Osteoblast (primary cell): ENCODE measurements around the gene KIFAP3. TPM values are rescaled to one million over a fixed set of nuclear protein-coding genes. Genes with fewer than 3 reads are reported as not detected.
"Not testable (repeated sequence)": the region's sequence is repeated elsewhere in the genome, so short reads cannot be mapped to it uniquely, and the experiment has no call there.

Source experiments
- DNase-seq: peaks from one replicate; pipeline ENCODE4 v3.0.0; 2011; ENCODE audit warnings: low spot score, mixed read lengths; ENCODE audit not compliant: insufficient read length; ENCODE audit errors: missing footprints
- H2AFZ ChIP-seq: 2 replicates; pipeline ENCODE4 v1.6.0; 2011; ENCODE audit warnings: mild to moderate bottlenecking, low read length
- H3K27ac ChIP-seq: 2 replicates; pipeline ENCODE4 v1.5.1; 2011; ENCODE audit warnings: mild to moderate bottlenecking, low read depth, low read length, moderate library complexity
- H3K27me3 ChIP-seq: 2 replicates; pipeline ENCODE4 v1.6.0; 2012; ENCODE audit warnings: mild to moderate bottlenecking, control low read depth, inconsistent platforms, low read length, moderate library complexity; ENCODE audit not compliant: insufficient read depth
- H3K36me3 ChIP-seq: 2 replicates; pipeline ENCODE4 v1.5.1; 2011; ENCODE audit warnings: mild to moderate bottlenecking, low read length, control low read depth, moderate library complexity; ENCODE audit not compliant: insufficient read depth
- H3K4me1 ChIP-seq: 2 replicates; pipeline ENCODE4 v1.5.1; 2011; ENCODE audit warnings: mild to moderate bottlenecking, low read length, control low read depth, moderate library complexity; ENCODE audit not compliant: insufficient read depth
- H3K4me2 ChIP-seq: 2 replicates; pipeline ENCODE4 v1.6.0; 2011; ENCODE audit warnings: mild to moderate bottlenecking, low read length; ENCODE audit not compliant: insufficient read depth
- H3K4me3 ChIP-seq: fragments of 200-600 bp; sonication (generic); 3 replicates; pipeline ENCODE4 v1.5.1; 2012; ENCODE audit warnings: mild to moderate bottlenecking, low read length, inconsistent platforms; ENCODE audit not compliant: insufficient read depth
- H3K79me2 ChIP-seq: 2 replicates; pipeline ENCODE4 v1.6.0; 2012; ENCODE audit warnings: mild to moderate bottlenecking, low read length, control low read depth, inconsistent platforms; ENCODE audit not compliant: insufficient read depth
- H3K9me3 ChIP-seq: 2 replicates; pipeline ENCODE4 v1.5.1; 2011; ENCODE audit warnings: low read depth, low read length, control low read depth
- H4K20me1 ChIP-seq: 2 replicates; pipeline ENCODE4 v1.6.0; 2012; ENCODE audit warnings: mild to moderate bottlenecking, low read length, control low read depth; ENCODE audit not compliant: insufficient read depth
- small RNA-seq: library from RNA; depleted of rRNA; stranded (forward); fragments of <200 nt; gene quantifications from one replicate; pipeline ENCODE3, GENCODE V24; 2012
- total RNA-seq: library from RNA; depleted of rRNA; stranded (reverse); fragments of >200 nt; gene quantifications from 2 replicates; pipeline ENCODE4 v1.2.3, GENCODE V29; 2012
- TF ChIP-seq, protein P1 (sequence below): IDR thresholded peaks from 2 replicates; pipeline ENCODE4 v1.5.1; 2011; ENCODE audit warnings: mild to moderate bottlenecking, low read depth, low read length, moderate library complexity; ENCODE audit errors: extremely low read depth

KIFAP3 gene
- total RNA-seq, 1 donor, result 44.9 TPM

DNA sequence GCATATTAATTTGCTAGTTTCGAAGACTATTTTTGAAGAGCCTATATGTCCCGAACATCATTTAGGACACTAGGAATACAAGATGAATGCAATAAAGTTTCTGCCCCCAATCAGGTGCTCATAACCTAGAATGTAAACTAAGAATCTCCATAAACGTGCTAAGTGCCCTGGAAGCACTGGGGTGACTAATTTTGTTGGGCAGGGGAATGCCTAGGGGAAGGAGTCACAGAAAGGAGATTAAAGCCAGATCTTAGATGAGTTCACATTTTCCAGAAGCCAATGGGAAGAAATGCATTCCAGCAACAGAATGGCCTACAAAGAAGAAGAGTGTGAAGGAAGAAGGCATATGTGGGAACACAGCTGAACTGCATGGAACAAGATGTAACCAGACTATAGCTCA is 200.3 kb downstream of the KIFAP3 start:
- Histone ChIP-seq H3K36me3 (peaks cover 37% of the 10 kb centered on the region), H3K27me3 (no peaks in the 10 kb centered on the region), H4K20me1 (no peaks in the 10 kb centered on the region), H3K27ac (peak overlapping the region; percentile 74), H3K4me3 (no peak overlapping the region), H3K4me1 (peaks cover 20% of the 10 kb centered on the region), H2AFZ (no peak overlapping the region), H3K9me3 (no peaks in the 10 kb centered on the region), H3K4me2 (no peak overlapping the region), H3K79me2 (peaks cover 5% of the 10 kb centered on the region)
- DNase-seq, result peak; percentile 93
- TF ChIP-seq, protein P1, sequence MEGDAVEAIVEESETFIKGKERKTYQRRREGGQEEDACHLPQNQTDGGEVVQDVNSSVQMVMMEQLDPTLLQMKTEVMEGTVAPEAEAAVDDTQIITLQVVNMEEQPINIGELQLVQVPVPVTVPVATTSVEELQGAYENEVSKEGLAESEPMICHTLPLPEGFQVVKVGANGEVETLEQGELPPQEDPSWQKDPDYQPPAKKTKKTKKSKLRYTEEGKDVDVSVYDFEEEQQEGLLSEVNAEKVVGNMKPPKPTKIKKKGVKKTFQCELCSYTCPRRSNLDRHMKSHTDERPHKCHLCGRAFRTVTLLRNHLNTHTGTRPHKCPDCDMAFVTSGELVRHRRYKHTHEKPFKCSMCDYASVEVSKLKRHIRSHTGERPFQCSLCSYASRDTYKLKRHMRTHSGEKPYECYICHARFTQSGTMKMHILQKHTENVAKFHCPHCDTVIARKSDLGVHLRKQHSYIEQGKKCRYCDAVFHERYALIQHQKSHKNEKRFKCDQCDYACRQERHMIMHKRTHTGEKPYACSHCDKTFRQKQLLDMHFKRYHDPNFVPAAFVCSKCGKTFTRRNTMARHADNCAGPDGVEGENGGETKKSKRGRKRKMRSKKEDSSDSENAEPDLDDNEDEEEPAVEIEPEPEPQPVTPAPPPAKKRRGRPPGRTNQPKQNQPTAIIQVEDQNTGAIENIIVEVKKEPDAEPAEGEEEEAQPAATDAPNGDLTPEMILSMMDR, result no peak

DNA sequence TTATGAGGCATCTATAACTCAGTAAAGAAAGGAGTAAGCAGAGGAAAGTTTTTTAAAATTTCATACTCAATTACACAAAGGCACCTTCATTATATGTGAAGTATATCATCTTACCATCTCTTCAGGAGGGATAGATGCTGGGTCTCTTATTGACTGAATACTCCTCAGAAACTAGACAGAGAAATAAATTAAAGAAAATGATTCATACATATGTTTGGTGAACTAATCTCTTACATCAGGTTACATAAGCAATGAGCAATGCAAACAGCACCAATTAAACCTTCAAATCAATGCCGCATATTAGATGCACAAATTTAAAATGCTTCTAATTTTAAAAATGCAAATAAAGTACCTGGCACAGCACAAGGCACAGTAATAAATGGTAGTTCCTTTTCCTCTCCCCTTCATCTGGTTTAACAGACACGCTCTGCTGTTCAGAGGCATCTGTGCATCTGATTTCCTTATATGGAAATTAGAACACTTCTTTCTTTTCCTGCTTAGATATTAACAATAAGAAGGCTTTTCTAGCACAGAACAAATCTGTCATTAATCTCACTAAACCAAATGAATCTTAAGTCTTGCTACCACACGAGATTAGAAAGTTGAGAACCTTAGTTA is 200.8 kb downstream of the KIFAP3 start:
- TF ChIP-seq, protein P1, result no peak
- Histone ChIP-seq H3K79me2 (peaks cover 2% of the 10 kb centered on the region), H3K4me2 (no peak overlapping the region)

DNA sequence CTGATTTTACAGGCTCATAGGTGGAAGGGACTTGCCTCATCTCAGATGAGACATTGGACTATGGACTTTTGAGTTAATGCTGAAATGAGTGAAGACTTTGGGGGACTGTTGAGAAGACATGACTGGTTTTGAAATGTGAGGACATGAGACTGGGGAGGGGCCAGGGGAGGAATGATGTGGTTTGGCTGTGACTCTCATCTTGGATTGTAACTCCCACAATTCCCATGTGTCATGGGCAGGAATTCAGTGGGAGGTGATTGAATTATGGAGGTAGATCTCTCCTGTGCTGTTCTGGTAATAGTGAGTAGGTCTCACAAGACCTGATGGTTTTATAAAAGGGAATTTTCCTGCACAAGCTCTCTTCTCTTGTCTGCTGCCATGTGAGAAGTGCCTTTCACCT is 201.6 kb downstream of the KIFAP3 start:
- H3K9me3 ChIP-seq, result no peaks in the 10 kb centered on the region
- H3K4me1 ChIP-seq, result peaks cover 20% of the 10 kb centered on the region
- no peak overlapping the region for H3K4me3 ChIP-seq
- DNase-seq, result no peak
- H3K79me2 ChIP-seq, result peaks cover under 1% of the 10 kb centered on the region
- peak overlapping the region; percentile 74 for H3K27ac ChIP-seq
- TF ChIP-seq, protein P1, result no peak
- H4K20me1 ChIP-seq, result no peaks in the 10 kb centered on the region
- no peak overlapping the region for H2AFZ ChIP-seq
- H3K4me2 ChIP-seq, result no peak overlapping the region
- H3K36me3 ChIP-seq, result peaks cover 48% of the 10 kb centered on the region
- no peaks in the 10 kb centered on the region for H3K27me3 ChIP-seq

More for the DNA sequence above, 200.8 kb downstream of the KIFAP3 start:
- H3K4me1 ChIP-seq, result peaks cover 20% of the 10 kb centered on the region
- H2AFZ ChIP-seq, result no peak overlapping the region
- H3K27me3 ChIP-seq, result no peaks in the 10 kb centered on the region
- no peaks in the 10 kb centered on the region for H4K20me1 ChIP-seq
- no peak for DNase-seq
- no peak overlapping the region for H3K4me3 ChIP-seq
- no peaks in the 10 kb centered on the region for H3K9me3 ChIP-seq
- H3K27ac ChIP-seq, result peak overlapping the region; percentile 74
- peaks cover 42% of the 10 kb centered on the region for H3K36me3 ChIP-seq

DNA sequence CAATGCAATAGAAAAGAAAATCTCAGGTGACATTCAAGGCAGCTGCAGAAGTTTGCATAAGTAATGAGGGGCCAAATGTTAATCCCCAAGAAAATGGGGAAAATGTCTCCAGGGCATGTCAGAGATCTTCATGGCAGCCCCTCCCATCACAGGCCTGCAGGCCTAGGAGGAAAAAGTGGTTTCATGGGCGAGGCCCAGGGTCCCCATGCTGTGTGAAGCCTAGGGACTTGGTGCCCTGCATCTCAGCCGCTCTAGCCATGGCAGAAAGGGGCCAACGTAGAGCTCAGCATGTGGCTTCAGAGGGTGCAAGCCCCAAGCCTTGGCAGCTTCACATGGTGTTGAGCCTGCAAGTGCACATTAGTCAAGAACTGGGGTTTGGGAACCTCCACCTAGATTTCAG is 202.5 kb downstream of the KIFAP3 start:
- not testable (repeated sequence) for H3K9me3 ChIP-seq, H3K27me3 ChIP-seq, H3K79me2 ChIP-seq, DNase-seq, H2AFZ ChIP-seq, H3K4me2 ChIP-seq, H3K4me3 ChIP-seq, H3K27ac ChIP-seq, H4K20me1 ChIP-seq
- peaks cover 20% of the 10 kb centered on the region for H3K4me1 ChIP-seq
- peaks cover 49% of the 10 kb centered on the region for H3K36me3 ChIP-seq

Small RNAs within 50 kb of the gene (small RNA-seq; reads per million reads assigned to genes)
- not detected for gene MRPS10P1

Other genes with a start within 250 kb of the KIFAP3 start
- 9.4 and 10.1 TPM in 2 replicates for gene SCYL3, start 180.8 kb downstream of the KIFAP3 start, total RNA-seq
- gene NTMT2, start 71.3 kb upstream of the KIFAP3 start, total RNA-seq, result not detected in 2 replicates